Activated T-helper 2 cell treated with anti-CD3 and anti-CD28 coated beads, Interferon-gamma antibody, Interleukin-2, Interleukin-4, amounts not matched to agents 10 μg/mL and 5 μg/mL and 100 μg/mL, durations not matched to agents 14 hours and 24 hours and 36 hours (primary cell): ENCODE results near the gene WTAP. TPM values are rescaled to one million over a fixed set of nuclear protein-coding genes. Genes with fewer than 3 reads are reported as not detected.
"Not testable (repeated sequence)": the region's sequence is repeated elsewhere in the genome, so short reads cannot be mapped to it uniquely, and the experiment has no call there.

Source experiments
- DNase-seq: peaks from one replicate; pipeline ENCODE4 v3.0.0; 2021; ENCODE audit warnings: low spot score
- H3K27ac Mint-ChIP-seq: one replicate; pipeline ENCODE4 v1.8.0; 2021; ENCODE audit warnings: mixed read lengths
- H3K27me3 Mint-ChIP-seq: one replicate; pipeline ENCODE4 v1.8.0; 2021; ENCODE audit warnings: low read depth, mixed read lengths
- H3K36me3 Mint-ChIP-seq: one replicate; pipeline ENCODE4 v1.8.0; 2021; ENCODE audit warnings: low read depth, mixed read lengths
- H3K4me1 Mint-ChIP-seq: one replicate; pipeline ENCODE4 v1.8.0; 2021; ENCODE audit warnings: low read depth, mixed read lengths
- H3K4me3 Mint-ChIP-seq: one replicate; pipeline ENCODE4 v1.8.0; 2021; ENCODE audit warnings: low read depth, mild to moderate bottlenecking, moderate library complexity, mixed read lengths
- H3K9me3 Mint-ChIP-seq: one replicate; pipeline ENCODE4 v1.8.0; 2021; ENCODE audit warnings: mixed read lengths
- intact Hi-C: fragments of 100-400 bp; cut with micrococcal nuclease; formaldehyde crosslinking; loops from one replicate; pipeline ENCODE4 v1.15.1; 2023
- total RNA-seq: library from RNA; stranded (reverse); gene quantifications from 2 replicates; pipeline ENCODE4 v1.2.3, GENCODE V29; 2022

WTAP gene
- total RNA-seq, 1 donor from 2014 or later = 110 TPM

DNA sequence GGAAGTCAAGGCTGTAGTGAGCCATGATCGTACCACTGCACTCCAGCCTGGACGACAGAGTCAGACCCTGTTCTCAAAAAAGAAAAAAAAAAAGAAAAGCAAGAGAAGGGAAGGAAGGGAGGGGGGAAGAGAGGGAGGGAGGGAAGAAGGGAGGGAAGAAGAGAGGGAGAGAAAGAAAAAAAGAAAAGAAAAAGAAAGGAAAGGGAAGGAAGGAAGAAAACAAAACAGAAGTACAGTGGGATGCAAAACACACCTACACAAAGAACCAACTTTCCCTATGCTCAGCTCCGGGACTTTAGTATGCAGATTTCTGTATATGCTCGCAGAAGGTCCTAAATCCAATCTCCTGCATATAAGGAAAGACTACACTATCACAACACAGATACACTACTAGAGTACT, 2.5 kb upstream of the WTAP start:
- Mint-ChIP-seq H3K4me3 (peak overlapping the region; percentile 52), H3K27me3 (no peaks in the 10 kb centered on the region), H3K4me1 (peaks cover 25% of the 10 kb centered on the region), H3K36me3 (peaks cover 53% of the 10 kb centered on the region), H3K27ac (no peak overlapping the region), H3K9me3 (peaks cover 11% of the 10 kb centered on the region)
- intact Hi-C loops = loop anchor here (5.0 kb wide), 1 partner anchor 128 kb away; no protein-coding TSS in a partner anchor
- no peak for DNase-seq

DNA sequence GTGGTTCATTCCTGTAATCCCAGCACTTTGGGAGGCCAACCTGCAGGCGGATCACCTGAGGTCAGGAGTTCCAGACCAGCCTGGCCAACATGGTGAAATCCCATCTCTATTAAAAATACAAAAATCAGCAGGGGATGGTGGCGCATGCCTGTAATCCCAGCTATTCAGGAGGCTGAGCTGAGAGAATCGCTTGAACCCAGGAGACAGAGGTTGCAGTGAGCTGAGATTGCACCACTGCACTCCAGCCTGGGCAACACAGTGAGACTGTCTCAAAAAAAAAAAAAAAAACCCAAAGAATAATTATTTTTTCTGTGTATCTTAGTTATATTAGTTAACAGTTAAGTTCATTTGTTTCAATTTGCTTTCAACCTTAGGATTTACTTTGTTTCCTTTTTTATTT, 2.1 kb upstream of the WTAP start:
- intact Hi-C loops, H3K27ac Mint-ChIP-seq, H3K27me3 Mint-ChIP-seq, DNase-seq: not testable (repeated sequence)
- peaks cover 11% of the 10 kb centered on the region for H3K9me3 Mint-ChIP-seq
- peak overlapping the region; percentile 45 for H3K4me3 Mint-ChIP-seq
- peaks cover 28% of the 10 kb centered on the region for H3K4me1 Mint-ChIP-seq
- peaks cover 56% of the 10 kb centered on the region for H3K36me3 Mint-ChIP-seq

DNA sequence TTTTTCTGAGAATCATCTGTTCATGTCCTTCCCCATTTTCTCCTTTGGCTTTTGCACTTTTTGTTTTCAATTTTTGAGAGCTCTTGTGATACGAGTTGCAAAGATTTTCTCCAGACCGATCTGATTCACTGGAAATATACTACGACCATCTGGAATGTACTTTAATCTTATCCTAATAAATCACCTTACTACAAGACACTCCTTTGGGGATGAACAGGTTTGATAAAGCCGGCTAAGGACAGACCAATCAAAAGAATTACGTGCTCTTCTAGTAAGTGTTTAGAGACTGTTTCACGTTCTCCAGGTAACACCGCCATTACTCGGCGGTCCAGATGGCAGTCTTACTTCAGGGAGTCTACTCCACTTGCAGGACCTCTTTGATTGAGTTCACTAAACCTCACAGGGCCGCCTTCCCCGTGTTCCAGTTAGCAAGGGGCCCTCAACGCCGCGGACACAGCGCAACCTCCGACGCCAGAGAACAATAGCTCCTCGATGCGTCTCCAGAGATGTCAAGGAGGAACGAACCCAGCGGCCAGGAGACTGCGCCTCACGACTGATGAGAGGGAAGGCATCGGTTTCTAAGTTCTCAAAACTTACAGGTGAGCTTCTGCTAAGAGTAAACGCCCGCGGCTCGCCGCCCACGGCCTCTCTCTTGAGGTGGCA, 920 bp upstream of the WTAP start:
- Mint-ChIP-seq H3K27ac (peak overlapping the region; percentile 99), H3K9me3 (peaks cover 11% of the 10 kb centered on the region), H3K4me1 (peaks cover 35% of the 10 kb centered on the region), H3K36me3 (peaks cover 63% of the 10 kb centered on the region), H3K4me3 (peak overlapping the region; percentile 94), H3K27me3 (no peaks in the 10 kb centered on the region)
- intact Hi-C loops = no loop called here
- DNase-seq = no peak

DNA sequence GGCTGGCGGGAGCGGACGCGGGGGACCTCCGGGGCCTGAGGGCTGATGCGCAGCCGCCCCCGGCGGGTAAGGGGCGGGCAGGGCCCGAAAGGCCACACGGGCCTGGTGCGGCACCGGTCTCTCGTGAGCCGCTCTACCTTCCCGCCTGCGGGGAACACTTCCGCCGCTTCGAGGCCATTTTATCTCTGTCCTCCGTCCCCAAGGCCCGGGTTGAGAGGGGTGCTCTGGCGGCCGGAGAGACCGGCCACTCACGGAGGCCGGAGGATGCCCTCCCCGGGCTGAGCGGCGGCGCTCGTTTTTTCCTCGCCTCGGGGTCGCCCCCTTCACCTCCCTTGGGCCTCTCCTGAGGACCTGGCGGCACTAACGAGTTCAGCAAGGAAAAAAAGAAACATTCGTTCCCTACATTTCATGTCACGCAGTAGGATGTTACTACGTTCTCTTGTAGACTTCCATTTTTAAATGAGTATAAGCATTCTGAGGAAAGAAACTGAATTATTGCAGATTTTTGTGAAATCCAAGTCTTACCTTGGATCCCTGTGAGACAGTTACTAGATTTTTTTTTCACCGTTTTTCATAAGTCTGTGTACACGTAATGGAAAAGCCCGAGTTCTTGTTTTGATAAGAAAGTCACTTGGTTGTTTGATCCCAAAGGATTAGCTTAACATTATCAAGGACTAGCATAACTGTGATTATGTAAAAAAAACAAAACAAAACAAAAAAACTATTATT, 575 bp downstream of the WTAP start:
- intact Hi-C loops = loop anchor here (1.0 kb wide), 3 partner anchors 34 to 61 kb away; partner anchors contain the start of genes ACAT2, SOD2 and TCP1
- Mint-ChIP-seq H3K9me3 (peaks cover 5% of the 10 kb centered on the region), H3K27ac (peak overlapping the region; percentile 85), H3K27me3 (no peaks in the 10 kb centered on the region), H3K4me3 (peak overlapping the region; percentile 88), H3K36me3 (peaks cover 62% of the 10 kb centered on the region), H3K4me1 (peaks cover 41% of the 10 kb centered on the region)
- DNase-seq = no peak

DNA sequence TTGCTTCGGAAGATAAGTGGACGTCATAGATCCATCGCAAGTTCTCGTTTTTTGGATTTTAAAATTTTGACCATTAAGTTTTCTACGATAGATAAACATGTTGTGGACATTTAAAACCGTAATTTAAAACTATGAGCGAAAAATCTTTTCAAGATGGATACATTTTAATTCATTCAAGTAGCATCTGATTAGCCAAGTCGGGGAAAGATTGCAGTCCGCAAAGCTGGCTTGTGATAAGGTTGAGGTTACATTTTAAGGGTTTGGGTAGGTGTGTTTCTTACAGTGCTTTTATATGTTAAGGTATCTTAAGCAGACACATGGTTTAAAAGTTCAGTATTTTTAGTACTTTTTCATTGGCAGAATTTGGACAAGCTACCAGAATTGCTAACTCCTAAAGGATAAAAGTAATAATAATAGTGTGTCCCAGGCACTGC, 1.2 kb downstream of the WTAP start:
- Mint-ChIP-seq H3K4me3 (peak overlapping the region; percentile 88), H3K4me1 (peaks cover 42% of the 10 kb centered on the region), H3K36me3 (peaks cover 57% of the 10 kb centered on the region), H3K9me3 (no peaks in the 10 kb centered on the region), H3K27me3 (no peaks in the 10 kb centered on the region), H3K27ac (peak overlapping the region; percentile 85)
- intact Hi-C loops = loop anchor here (1.0 kb wide), 1 partner anchor 34 kb away; the partner anchor contains the start of gene ACAT2
- no peak for DNase-seq

DNA sequence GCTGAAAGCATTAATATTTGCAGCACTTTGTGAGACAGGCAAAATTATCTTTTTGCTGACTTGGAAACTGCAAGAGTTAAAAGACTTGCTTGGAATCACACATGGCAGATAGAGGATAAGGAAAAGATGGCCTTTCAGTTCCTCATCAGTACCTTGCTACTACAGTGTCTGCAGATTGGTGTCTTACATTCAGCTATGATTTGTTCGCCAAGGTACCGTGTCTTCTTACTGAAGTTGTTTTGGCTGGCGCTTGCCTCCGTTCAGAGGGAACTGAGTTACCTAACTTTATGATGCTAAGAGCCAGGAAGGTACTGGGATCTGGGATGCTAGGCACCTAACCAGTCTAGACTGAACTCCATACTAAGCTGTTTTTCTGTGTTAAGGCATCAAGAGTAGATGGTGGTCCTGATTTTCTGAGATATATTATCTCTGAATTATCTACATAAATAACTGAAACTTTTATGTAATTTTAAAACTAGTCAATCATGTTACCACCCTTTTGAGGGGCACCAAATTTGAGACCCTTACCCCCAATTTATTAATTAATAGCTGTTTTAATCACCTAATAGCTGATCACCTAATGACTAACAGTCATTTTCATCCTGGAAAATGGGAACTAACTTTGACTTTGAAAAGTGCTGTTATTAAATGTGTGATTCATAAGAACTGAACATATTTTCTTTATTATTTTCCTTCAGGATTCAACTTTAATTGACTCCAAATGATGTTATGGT, 2.5 kb downstream of the WTAP start:
- Mint-ChIP-seq H3K9me3 (no peaks in the 10 kb centered on the region), H3K27me3 (no peaks in the 10 kb centered on the region), H3K36me3 (peaks cover 48% of the 10 kb centered on the region), H3K4me3 (peak overlapping the region; percentile 88), H3K4me1 (peaks cover 43% of the 10 kb centered on the region), H3K27ac (no peak overlapping the region)
- intact Hi-C loops = no loop called here
- no peak for DNase-seq

DNA sequence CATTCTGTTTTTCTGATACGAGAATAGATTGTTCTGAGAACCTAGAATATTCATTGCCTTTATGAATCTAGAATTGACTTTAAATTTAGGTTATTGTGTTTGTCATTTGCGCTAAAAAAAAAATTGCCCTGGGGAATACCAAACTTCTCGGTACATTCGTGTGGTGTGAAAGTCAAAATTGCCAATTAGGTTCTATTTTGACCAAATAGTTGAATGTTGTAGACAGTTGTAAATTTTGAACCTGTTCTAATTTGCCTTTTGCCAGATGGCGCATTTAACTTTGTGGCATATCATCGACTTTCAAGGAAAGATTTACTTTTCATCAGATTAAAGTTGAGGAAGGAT, 3.0 kb downstream of the WTAP start:
- peaks cover 41% of the 10 kb centered on the region for H3K4me1 Mint-ChIP-seq
- no peaks in the 10 kb centered on the region for H3K27me3 Mint-ChIP-seq
- H3K36me3 Mint-ChIP-seq = peaks cover 46% of the 10 kb centered on the region
- intact Hi-C loops = no loop called here
- no peak overlapping the region for H3K27ac Mint-ChIP-seq
- H3K4me3 Mint-ChIP-seq = peak overlapping the region; percentile 44
- DNase-seq = no peak
- no peaks in the 10 kb centered on the region for H3K9me3 Mint-ChIP-seq

DNA sequence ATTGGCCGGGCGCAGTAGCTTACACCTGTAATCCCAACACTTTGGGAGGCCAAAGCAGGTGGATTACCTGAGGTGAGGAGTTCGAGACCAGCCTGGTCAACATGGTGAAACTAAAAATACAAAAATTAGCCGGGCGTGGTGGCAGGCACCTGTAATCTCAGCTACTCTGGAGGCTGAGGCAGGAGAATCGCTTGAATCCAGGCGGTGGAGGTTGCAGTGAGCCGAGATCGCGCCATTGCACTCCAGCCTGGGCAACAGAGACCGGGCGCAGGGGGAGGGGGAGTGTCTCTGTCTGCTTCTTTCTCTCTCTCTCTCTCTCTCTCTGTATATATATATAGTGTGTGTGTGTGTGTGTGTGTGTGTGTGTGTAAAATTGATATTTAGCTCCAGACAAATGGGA, 5.2 kb downstream of the WTAP start:
- H3K27me3 Mint-ChIP-seq, H3K4me3 Mint-ChIP-seq, H3K27ac Mint-ChIP-seq, intact Hi-C loops, H3K9me3 Mint-ChIP-seq, DNase-seq: not testable (repeated sequence)
- peaks cover 42% of the 10 kb centered on the region for H3K36me3 Mint-ChIP-seq
- peaks cover 37% of the 10 kb centered on the region for H3K4me1 Mint-ChIP-seq

DNA sequence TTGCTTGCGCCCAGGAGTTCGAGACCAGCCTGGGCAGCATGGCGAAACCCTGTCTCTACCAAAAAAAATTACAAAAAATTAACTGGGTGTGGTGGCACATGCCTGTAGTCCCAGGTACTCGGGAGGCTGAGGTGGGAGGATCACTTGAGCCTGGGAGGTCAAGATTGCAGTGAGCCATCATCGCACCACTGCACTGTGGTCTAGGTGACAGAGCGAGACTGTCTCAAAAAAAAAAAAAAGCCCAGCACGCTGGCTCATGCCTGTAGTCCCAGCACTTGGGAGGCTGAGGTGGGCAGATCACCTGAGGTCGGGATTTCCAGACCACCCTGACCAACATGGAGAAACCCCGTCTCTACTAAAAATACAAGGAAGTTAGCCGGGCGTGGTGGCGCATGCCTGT, 6.1 kb downstream of the WTAP start:
- DNase-seq, H3K27me3 Mint-ChIP-seq, H3K27ac Mint-ChIP-seq, intact Hi-C loops, H3K4me3 Mint-ChIP-seq, H3K9me3 Mint-ChIP-seq: not testable (repeated sequence)
- Mint-ChIP-seq H3K4me1 (peaks cover 44% of the 10 kb centered on the region), H3K36me3 (peaks cover 45% of the 10 kb centered on the region)

DNA sequence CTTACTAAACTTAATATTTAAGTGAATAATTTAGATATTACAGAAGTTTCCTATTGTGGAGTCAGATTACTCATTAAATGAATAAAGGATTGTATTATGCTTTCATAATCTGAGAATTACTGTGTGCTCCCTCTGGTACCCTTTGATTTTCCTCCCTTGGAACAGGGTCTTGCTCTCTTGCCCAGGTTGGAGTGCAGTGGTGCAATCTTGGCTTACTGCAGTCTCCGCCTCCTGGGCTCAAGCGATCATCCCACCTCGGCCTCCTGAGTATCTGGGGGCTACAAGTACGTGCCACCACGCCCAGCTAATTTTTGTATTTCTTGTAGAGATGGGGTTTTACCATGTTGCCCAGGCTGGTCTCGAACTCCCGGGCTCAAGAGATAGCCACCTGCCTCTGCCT, 9.6 kb downstream of the WTAP start:
- Mint-ChIP-seq H3K9me3 (no peaks in the 10 kb centered on the region), H3K4me1 (peaks cover 22% of the 10 kb centered on the region), H3K27ac (no peak overlapping the region), H3K4me3 (no peak overlapping the region), H3K27me3 (no peaks in the 10 kb centered on the region), H3K36me3 (peaks cover 43% of the 10 kb centered on the region)
- no peak for DNase-seq
- intact Hi-C loops = no loop called here

DNA sequence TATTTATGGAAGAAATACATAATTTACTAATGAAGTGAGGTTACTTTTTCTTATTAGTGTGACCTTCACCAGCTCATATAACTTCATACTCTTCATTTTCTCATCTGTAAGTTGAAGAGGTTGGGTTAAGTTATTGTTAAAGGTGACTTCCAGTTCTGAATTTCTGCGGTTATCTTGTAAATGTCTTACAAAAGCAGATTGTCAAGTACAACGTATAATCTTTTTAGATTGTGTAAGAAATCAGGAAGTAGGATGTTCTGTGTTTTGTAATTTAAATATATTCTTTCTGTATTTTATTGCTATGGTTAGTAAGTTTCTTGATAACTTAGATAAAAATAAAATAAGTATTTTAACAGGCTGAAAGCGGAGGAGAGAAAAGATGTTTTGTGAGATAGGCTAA, 12.0 kb downstream of the WTAP start:
- no peaks in the 10 kb centered on the region for H3K27me3 Mint-ChIP-seq
- intact Hi-C loops = no loop called here
- no peak overlapping the region for H3K27ac Mint-ChIP-seq
- DNase-seq = no peak
- peaks cover 56% of the 10 kb centered on the region for H3K36me3 Mint-ChIP-seq
- H3K4me3 Mint-ChIP-seq = no peak overlapping the region
- H3K9me3 Mint-ChIP-seq = no peaks in the 10 kb centered on the region
- H3K4me1 Mint-ChIP-seq = peaks cover 13% of the 10 kb centered on the region

DNA sequence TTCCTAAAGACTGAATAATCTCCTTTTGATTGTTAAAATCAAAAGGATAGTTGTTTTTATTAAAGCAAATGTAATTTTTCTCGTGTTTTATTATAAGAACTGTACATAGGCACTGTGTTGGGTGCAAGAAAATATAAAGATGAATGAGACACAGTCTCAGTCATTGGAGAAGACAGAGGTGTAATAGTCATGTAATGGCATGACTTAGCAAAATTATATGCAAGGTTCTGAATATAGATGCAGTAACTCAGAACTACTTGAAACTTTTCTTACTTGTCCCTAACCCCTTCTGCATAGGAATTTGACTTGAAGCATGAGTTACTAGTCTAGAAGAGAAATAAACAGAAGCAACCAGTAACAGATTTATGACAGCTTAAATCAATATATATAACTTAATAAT, 14.9 kb downstream of the WTAP start:
- no peak overlapping the region for H3K4me3 Mint-ChIP-seq
- no peak overlapping the region for H3K27ac Mint-ChIP-seq
- DNase-seq = no peak
- peaks cover 74% of the 10 kb centered on the region for H3K36me3 Mint-ChIP-seq
- H3K9me3 Mint-ChIP-seq = no peaks in the 10 kb centered on the region
- H3K27me3 Mint-ChIP-seq = no peaks in the 10 kb centered on the region
- peaks cover 19% of the 10 kb centered on the region for H3K4me1 Mint-ChIP-seq
- intact Hi-C loops = no loop called here

DNA sequence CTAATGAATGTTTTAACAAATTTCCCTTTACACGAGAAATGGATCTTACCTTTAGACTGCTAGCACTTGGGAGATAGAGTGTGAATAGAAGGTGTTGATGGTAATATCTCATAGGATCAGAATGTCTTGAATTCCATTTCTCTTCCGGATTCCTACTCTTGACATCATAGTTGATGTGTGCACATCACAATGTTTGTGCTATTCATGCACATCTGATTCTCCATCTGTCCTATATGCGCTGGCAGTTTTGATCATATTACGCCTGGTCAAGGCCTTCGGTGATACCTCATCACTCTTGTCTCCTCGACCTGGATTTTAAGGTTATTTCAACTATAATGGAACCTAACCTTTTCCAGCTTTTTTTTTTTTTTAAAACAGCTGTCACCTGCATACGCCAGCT, 17.8 kb downstream of the WTAP start:
- Mint-ChIP-seq H3K36me3 (peaks cover 87% of the 10 kb centered on the region), H3K27ac (no peak overlapping the region), H3K9me3 (no peaks in the 10 kb centered on the region), H3K4me3 (no peak overlapping the region), H3K4me1 (peaks cover 12% of the 10 kb centered on the region), H3K27me3 (no peaks in the 10 kb centered on the region)
- intact Hi-C loops = no loop called here
- DNase-seq = no peak
